Lower leg skin (tissue), 3 donors: ENCODE measurements around the gene ASIC3.

Source experiments
- CTCF ChIP-seq, 3 donors: fragments of 450-650 bp; IDR thresholded peaks; one replicate each; pipeline ENCODE4 v1.5.1; 2016; ENCODE audit warnings: antibody characterized with exemption in 3 of 3, mild to moderate bottlenecking in 3 of 3, moderate library complexity in 2 of 3
- POLR2A ChIP-seq, 2 donors: fragments of 450-650 bp; IDR thresholded peaks; one replicate each; pipeline ENCODE4 v1.6.1; 2016 to 2017; ENCODE audit warnings: antibody characterized with exemption in 2 of 2, mild to moderate bottlenecking in 1 of 2, moderate library complexity in 1 of 2

GRCh38 chr7:151053751-151054150 lies 5.4 kb downstream of the ASIC3 start:
- no peak for TF ChIP-seq POLR2A (IDR thresholded peaks at IDR 0.05)
- TF ChIP-seq CTCF (IDR thresholded peaks at IDR 0.05): no peak
